GM12801 (cell line): ENCODE data around the gene KRTAP10-4.

Experiments
- CTCF ChIP-seq: IDR thresholded peaks from one replicate; pipeline ENCODE4 v1.5.1; 2011; ENCODE audit warnings: control low read depth; ENCODE audit not compliant: insufficient read length; ENCODE audit errors: extremely low read depth

The KRTAP10-4 gene

GRCh38 chr21:44533121-44533890 is 40.2 kb upstream of the KRTAP10-4 start:
- TF ChIP-seq CTCF, result no peak

GRCh38 chr21:44533891-44534627 is 39.5 kb upstream of the KRTAP10-4 start:
- TF ChIP-seq CTCF, result no peak

- TF ChIP-seq CTCF, result no peak
These were observed 38.8 kb upstream of the KRTAP10-4 start for GRCh38 chr21:44534688-44535087.

GRCh38 chr21:44535963-44536362 is 37.6 kb upstream of the KRTAP10-4 start:
- no peak for TF ChIP-seq CTCF

- TF ChIP-seq CTCF, result no peak
These were observed 35.3 kb upstream of the KRTAP10-4 start for GRCh38 chr21:44537930-44538911.

- TF ChIP-seq CTCF, result no peak
These were observed 34.5 kb upstream of the KRTAP10-4 start for GRCh38 chr21:44539046-44539445.
